Measurements from ENCODE around the gene DUSP19.

DUSP19 gene

GRCh38 chr2:183089192-183089851, 10.8 kb downstream of the DUSP19 start:
- H3K27me3 Mint-ChIP-seq = no peaks in the 10 kb centered on the region
- no peaks in the 10 kb centered on the region for H3K36me3 Mint-ChIP-seq (ENCODE audit: low read depth)
- no peak overlapping the region for H3K27ac Mint-ChIP-seq
- H3K4me3 Mint-ChIP-seq = no peak overlapping the region
- H3K9me3 Mint-ChIP-seq = no peaks in the 10 kb centered on the region
- peaks cover 4% of the 10 kb centered on the region for H3K4me1 Mint-ChIP-seq (ENCODE audit: low read depth)

GRCh38 chr2:183091318-183091953, 12.9 kb downstream of the DUSP19 start:
- Mint-ChIP-seq H3K9me3 (no peaks in the 10 kb centered on the region), H3K27ac (no peak overlapping the region), H3K36me3 (ENCODE audit: low read depth) (no peaks in the 10 kb centered on the region), H3K4me1 (ENCODE audit: low read depth) (peaks cover 5% of the 10 kb centered on the region), H3K27me3 (no peaks in the 10 kb centered on the region), H3K4me3 (no peak overlapping the region)

- H3K9me3 Mint-ChIP-seq = no peaks in the 10 kb centered on the region
- no peak overlapping the region for H3K4me3 Mint-ChIP-seq
- no peaks in the 10 kb centered on the region for H3K36me3 Mint-ChIP-seq (ENCODE audit: low read depth)
- peaks cover 5% of the 10 kb centered on the region for H3K4me1 Mint-ChIP-seq (ENCODE audit: low read depth)
- H3K27ac Mint-ChIP-seq = no peak overlapping the region
- H3K27me3 Mint-ChIP-seq = no peaks in the 10 kb centered on the region
Measured at GRCh38 chr2:183091954-183092345, 13.4 kb downstream of the DUSP19 start.

- no peaks in the 10 kb centered on the region for H3K9me3 Mint-ChIP-seq
- no peak overlapping the region for H3K27ac Mint-ChIP-seq
- H3K4me3 Mint-ChIP-seq = no peak overlapping the region
- H3K4me1 Mint-ChIP-seq (ENCODE audit: low read depth) = peaks cover 5% of the 10 kb centered on the region
- no peaks in the 10 kb centered on the region for H3K36me3 Mint-ChIP-seq (ENCODE audit: low read depth)
- H3K27me3 Mint-ChIP-seq = no peaks in the 10 kb centered on the region
Measured at GRCh38 chr2:183093857-183094657, 15.5 kb downstream of the DUSP19 start.

GRCh38 chr2:183105402-183106134, 27.0 kb downstream of the DUSP19 start:
- no peak overlapping the region for H3K27ac Mint-ChIP-seq
- H3K27me3 Mint-ChIP-seq = peaks cover 17% of the 10 kb centered on the region
- no peaks in the 10 kb centered on the region for H3K36me3 Mint-ChIP-seq (ENCODE audit: low read depth)

GRCh38 chr2:183112577-183112976, 34.0 kb downstream of the DUSP19 start:
- Mint-ChIP-seq H3K27me3 (peaks cover 44% of the 10 kb centered on the region), H3K9me3 (no peaks in the 10 kb centered on the region), H3K4me3 (no peak overlapping the region)

More at GRCh38 chr2:183105402-183106134, 27.0 kb downstream of the DUSP19 start:
- no peak overlapping the region for H3K4me3 Mint-ChIP-seq
- peaks cover 3% of the 10 kb centered on the region for H3K9me3 Mint-ChIP-seq
- H3K4me1 Mint-ChIP-seq (ENCODE audit: low read depth) = no peaks in the 10 kb centered on the region

GRCh38 chr2:183113630-183114029, 35.1 kb downstream of the DUSP19 start:
- peaks cover 48% of the 10 kb centered on the region for H3K27me3 Mint-ChIP-seq
- H3K9me3 Mint-ChIP-seq = no peaks in the 10 kb centered on the region
- H3K36me3 Mint-ChIP-seq (ENCODE audit: low read depth) = no peaks in the 10 kb centered on the region
- H3K4me3 Mint-ChIP-seq = no peak overlapping the region
- no peak overlapping the region for H3K27ac Mint-ChIP-seq
- H3K4me1 Mint-ChIP-seq (ENCODE audit: low read depth) = no peaks in the 10 kb centered on the region

More at GRCh38 chr2:183112577-183112976, 34.0 kb downstream of the DUSP19 start:
- Mint-ChIP-seq H3K4me1 (ENCODE audit: low read depth) (no peaks in the 10 kb centered on the region), H3K27ac (no peak overlapping the region), H3K36me3 (ENCODE audit: low read depth) (no peaks in the 10 kb centered on the region)

GRCh38 chr2:183117226-183117625, 38.7 kb downstream of the DUSP19 start:
- H3K27ac Mint-ChIP-seq = no peak overlapping the region
- no peaks in the 10 kb centered on the region for H3K9me3 Mint-ChIP-seq
- H3K4me3 Mint-ChIP-seq = no peak overlapping the region
- H3K4me1 Mint-ChIP-seq (ENCODE audit: low read depth) = no peaks in the 10 kb centered on the region
- H3K36me3 Mint-ChIP-seq (ENCODE audit: low read depth) = no peaks in the 10 kb centered on the region
- H3K27me3 Mint-ChIP-seq = peaks cover 45% of the 10 kb centered on the region

- Mint-ChIP-seq H3K4me1 (ENCODE audit: low read depth) (peaks cover 41% of the 10 kb centered on the region), H3K36me3 (ENCODE audit: low read depth) (peaks cover 18% of the 10 kb centered on the region), H3K4me3 (peak overlapping the region; percentile 94), H3K27ac (peak overlapping the region; percentile 97), H3K9me3 (no peaks in the 10 kb centered on the region), H3K27me3 (peaks cover 26% of the 10 kb centered on the region)
Measured at GRCh38 chr2:183123117-183123958, 44.8 kb downstream of the DUSP19 start.

- Mint-ChIP-seq H3K4me1 (ENCODE audit: low read depth) (peaks cover 41% of the 10 kb centered on the region), H3K27ac (peak overlapping the region; percentile 97), H3K4me3 (peak overlapping the region; percentile 94), H3K9me3 (no peaks in the 10 kb centered on the region), H3K27me3 (peaks cover 22% of the 10 kb centered on the region), H3K36me3 (ENCODE audit: low read depth) (peaks cover 23% of the 10 kb centered on the region)
Measured at GRCh38 chr2:183123959-183124221, 45.3 kb downstream of the DUSP19 start.

GRCh38 chr2:183124222-183124956, 45.8 kb downstream of the DUSP19 start, which contains the start of gene NUP35:
Gene NUP35, plus strand, starts transcription at chr2:183124443. Its CDS starts 15 bp downstream, at chr2:183124458.
- H3K9me3 Mint-ChIP-seq = no peaks in the 10 kb centered on the region

GRCh38 chr2:183124957-183125255, 46.4 kb downstream of the DUSP19 start:
- Mint-ChIP-seq H3K27ac (peak overlapping the region; percentile 97), H3K27me3 (peaks cover 18% of the 10 kb centered on the region), H3K4me3 (peak overlapping the region; percentile 94), H3K36me3 (ENCODE audit: low read depth) (peaks cover 32% of the 10 kb centered on the region), H3K4me1 (ENCODE audit: low read depth) (peaks cover 41% of the 10 kb centered on the region), H3K9me3 (no peaks in the 10 kb centered on the region)

More at GRCh38 chr2:183124222-183124956, 45.8 kb downstream of the DUSP19 start, which contains the start of gene NUP35:
- H3K36me3 Mint-ChIP-seq (ENCODE audit: low read depth) = peaks cover 27% of the 10 kb centered on the region
- H3K27me3 Mint-ChIP-seq = peaks cover 20% of the 10 kb centered on the region
- H3K27ac Mint-ChIP-seq = peak within 1 kb of the TSS; percentile 97
- H3K4me3 Mint-ChIP-seq = peak within 1 kb of the TSS; percentile 94
- peaks cover 41% of the 10 kb centered on the region for H3K4me1 Mint-ChIP-seq (ENCODE audit: low read depth)

GRCh38 chr2:183125659-183126341, 47.3 kb downstream of the DUSP19 start:
- H3K27ac Mint-ChIP-seq = peak overlapping the region; percentile 97

More at GRCh38 chr2:183125659-183126341, 47.3 kb downstream of the DUSP19 start:
- H3K36me3 Mint-ChIP-seq (ENCODE audit: low read depth) = peaks cover 40% of the 10 kb centered on the region
- no peaks in the 10 kb centered on the region for H3K9me3 Mint-ChIP-seq
- peaks cover 41% of the 10 kb centered on the region for H3K4me1 Mint-ChIP-seq (ENCODE audit: low read depth)
- H3K27me3 Mint-ChIP-seq = peaks cover 13% of the 10 kb centered on the region
- peak overlapping the region; percentile 94 for H3K4me3 Mint-ChIP-seq
